GM12878 (cell line): Measurements from ENCODE around the gene SUGP1.

Experiments
- CREM ChIP-seq: IDR thresholded peaks from 2 replicates; pipeline ENCODE4 v1.6.1; 2014; ENCODE audit warnings: antibody characterized with exemption, low read depth
- NBN ChIP-seq: fragments of 450-650 bp; IDR thresholded peaks from 2 replicates; pipeline ENCODE4 v1.6.1; 2016
- RB1 ChIP-seq: fragments of 450-650 bp; formaldehyde crosslinking; IDR thresholded peaks from 2 replicates; pipeline ENCODE4 v1.6.1; 2017; ENCODE audit warnings: mild to moderate bottlenecking, borderline replicate concordance
- SREBF1 ChIP-seq: IDR thresholded peaks from 2 replicates; pipeline ENCODE4 v1.6.1; 2012; ENCODE audit warnings: mild to moderate bottlenecking, low read length
- TF ChIP-seq, protein P1 (sequence below): IDR thresholded peaks from 2 replicates; pipeline ENCODE4 v1.6.1; 2011; ENCODE audit warnings: low read depth, mild to moderate bottlenecking, low read length, moderate library complexity, borderline replicate concordance; ENCODE audit errors: extremely low read depth
- TF ChIP-seq, protein P2 (sequence below): fragments of 450-650 bp; formaldehyde crosslinking; IDR thresholded peaks from 2 replicates; pipeline ENCODE4 v1.5.0; 2022; ENCODE audit warnings: mild to moderate bottlenecking, missing genetic modification characterization
- TF ChIP-seq, protein P3 (sequence below): IDR thresholded peaks from 2 replicates; pipeline ENCODE4 v1.6.1; 2011; ENCODE audit warnings: low read depth, low read length, improper control_type of control experiment, borderline replicate concordance

DNA sequence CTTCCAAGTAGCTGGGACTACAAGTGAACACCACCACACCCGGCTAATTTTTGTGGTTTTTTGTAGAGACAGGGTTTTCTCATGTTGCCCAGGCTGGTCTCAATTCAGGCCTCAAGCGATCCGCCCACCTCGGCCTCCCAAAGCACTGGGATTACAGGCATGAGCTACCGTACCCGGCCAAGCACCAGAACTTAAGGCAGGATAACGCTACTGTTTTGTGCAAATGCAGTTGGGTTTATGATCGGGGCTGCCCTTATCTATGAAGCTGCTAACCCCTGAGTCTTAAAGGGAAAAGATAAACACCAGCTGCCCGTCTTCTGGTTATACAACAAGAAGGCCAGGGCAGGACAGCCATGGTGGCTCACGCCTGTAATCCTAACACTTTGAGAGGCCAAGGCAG is 34.6 kb downstream of the SUGP1 start:
- TF ChIP-seq, protein P1, sequence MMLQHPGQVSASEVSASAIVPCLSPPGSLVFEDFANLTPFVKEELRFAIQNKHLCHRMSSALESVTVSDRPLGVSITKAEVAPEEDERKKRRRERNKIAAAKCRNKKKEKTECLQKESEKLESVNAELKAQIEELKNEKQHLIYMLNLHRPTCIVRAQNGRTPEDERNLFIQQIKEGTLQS: no peak
- TF ChIP-seq RB1 (no peak), CREM (no peak), SREBF1 (no peak), NBN (no peak)
- TF ChIP-seq, protein P2, sequence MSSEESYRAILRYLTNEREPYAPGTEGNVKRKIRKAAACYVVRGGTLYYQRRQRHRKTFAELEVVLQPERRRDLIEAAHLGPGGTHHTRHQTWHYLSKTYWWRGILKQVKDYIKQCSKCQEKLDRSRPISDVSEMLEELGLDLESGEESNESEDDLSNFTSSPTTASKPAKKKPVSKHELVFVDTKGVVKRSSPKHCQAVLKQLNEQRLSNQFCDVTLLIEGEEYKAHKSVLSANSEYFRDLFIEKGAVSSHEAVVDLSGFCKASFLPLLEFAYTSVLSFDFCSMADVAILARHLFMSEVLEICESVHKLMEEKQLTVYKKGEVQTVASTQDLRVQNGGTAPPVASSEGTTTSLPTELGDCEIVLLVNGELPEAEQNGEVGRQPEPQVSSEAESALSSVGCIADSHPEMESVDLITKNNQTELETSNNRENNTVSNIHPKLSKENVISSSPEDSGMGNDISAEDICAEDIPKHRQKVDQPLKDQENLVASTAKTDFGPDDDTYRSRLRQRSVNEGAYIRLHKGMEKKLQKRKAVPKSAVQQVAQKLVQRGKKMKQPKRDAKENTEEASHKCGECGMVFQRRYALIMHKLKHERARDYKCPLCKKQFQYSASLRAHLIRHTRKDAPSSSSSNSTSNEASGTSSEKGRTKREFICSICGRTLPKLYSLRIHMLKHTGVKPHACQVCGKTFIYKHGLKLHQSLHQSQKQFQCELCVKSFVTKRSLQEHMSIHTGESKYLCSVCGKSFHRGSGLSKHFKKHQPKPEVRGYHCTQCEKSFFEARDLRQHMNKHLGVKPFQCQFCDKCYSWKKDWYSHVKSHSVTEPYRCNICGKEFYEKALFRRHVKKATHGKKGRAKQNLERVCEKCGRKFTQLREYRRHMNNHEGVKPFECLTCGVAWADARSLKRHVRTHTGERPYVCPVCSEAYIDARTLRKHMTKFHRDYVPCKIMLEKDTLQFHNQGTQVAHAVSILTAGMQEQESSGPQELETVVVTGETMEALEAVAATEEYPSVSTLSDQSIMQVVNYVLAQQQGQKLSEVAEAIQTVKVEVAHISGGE: no peak
- TF ChIP-seq, protein P3, sequence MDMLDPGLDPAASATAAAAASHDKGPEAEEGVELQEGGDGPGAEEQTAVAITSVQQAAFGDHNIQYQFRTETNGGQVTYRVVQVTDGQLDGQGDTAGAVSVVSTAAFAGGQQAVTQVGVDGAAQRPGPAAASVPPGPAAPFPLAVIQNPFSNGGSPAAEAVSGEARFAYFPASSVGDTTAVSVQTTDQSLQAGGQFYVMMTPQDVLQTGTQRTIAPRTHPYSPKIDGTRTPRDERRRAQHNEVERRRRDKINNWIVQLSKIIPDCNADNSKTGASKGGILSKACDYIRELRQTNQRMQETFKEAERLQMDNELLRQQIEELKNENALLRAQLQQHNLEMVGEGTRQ: no peak
